GM23248 (cell line): ENCODE data around the gene NUP107. TPM values are rescaled to one million over a fixed set of nuclear protein-coding genes. Genes with fewer than 3 reads are reported as not detected.
A peak's percentile ranks its signal among the peaks of the same experiment; 100 is the strongest.

Experiments
- DNase-seq: peaks from one replicate; pipeline ENCODE4 v3.0.0-alpha.2; 2015
- H2AFZ ChIP-seq: fragments of 200-600 bp; sonication (generic); 2 replicates; pipeline ENCODE4 v1.6.1; 2016; ENCODE audit warnings: antibody characterized with exemption
- H3F3A ChIP-seq: fragments of 200-600 bp; sonication (generic); 2 replicates; pipeline ENCODE4 v1.6.1; 2016; ENCODE audit warnings: mild to moderate bottlenecking, antibody characterized with exemption, mixed run types; ENCODE audit not compliant: insufficient read depth
- H3K27ac ChIP-seq: fragments of 200-600 bp; sonication (generic); 2 replicates; pipeline ENCODE4 v1.5.1; 2016; ENCODE audit warnings: mild to moderate bottlenecking
- H3K27me3 ChIP-seq: fragments of 200-600 bp; sonication (generic); replicated peaks from 2 replicates; pipeline ENCODE4 v1.6.1; 2016; ENCODE audit warnings: mild to moderate bottlenecking; ENCODE audit not compliant: insufficient read depth
- H3K36me3 ChIP-seq: fragments of 200-600 bp; sonication (generic); 2 replicates; pipeline ENCODE4 v1.6.1; 2016; ENCODE audit warnings: low read depth, mild to moderate bottlenecking
- H3K4me1 ChIP-seq: fragments of 200-600 bp; sonication (generic); 2 replicates; pipeline ENCODE4 v1.6.1; 2016; ENCODE audit warnings: mild to moderate bottlenecking; ENCODE audit not compliant: insufficient read depth
- H3K4me2 ChIP-seq: fragments of 200-600 bp; sonication (generic); one replicate; pipeline ENCODE4 v1.6.1; 2016; ENCODE audit warnings: mild to moderate bottlenecking; ENCODE audit not compliant: unreplicated experiment
- H3K4me3 ChIP-seq: fragments of 200-600 bp; sonication (generic); 2 replicates; pipeline ENCODE4 v1.5.1; 2016; ENCODE audit warnings: mild to moderate bottlenecking
- H3K79me2 ChIP-seq: fragments of 200-600 bp; sonication (generic); 2 replicates; pipeline ENCODE4 v1.6.1; 2016; ENCODE audit warnings: mild to moderate bottlenecking; ENCODE audit not compliant: insufficient read depth
- H3K9ac ChIP-seq: fragments of 200-600 bp; sonication (generic); 2 replicates; pipeline ENCODE4 v1.6.1; 2016; ENCODE audit warnings: mild to moderate bottlenecking
- H3K9me2 ChIP-seq: fragments of 200-600 bp; sonication (generic); 2 replicates; pipeline ENCODE4 v1.6.1; 2016; ENCODE audit warnings: mixed run types, mild to moderate bottlenecking, moderate library complexity; ENCODE audit not compliant: insufficient read depth
- H3K9me3 ChIP-seq: fragments of 200-600 bp; sonication (generic); one replicate; pipeline ENCODE4 v1.6.1; 2017; ENCODE audit warnings: low read depth
- H4K20me1 ChIP-seq: fragments of 200-600 bp; sonication (generic); 2 replicates; pipeline ENCODE4 v1.6.0; 2016; ENCODE audit not compliant: insufficient read depth
- EZH2 ChIP-seq: fragments of 200-600 bp; sonication (generic); IDR thresholded peaks from 2 replicates; pipeline ENCODE4 v1.6.1; 2018; ENCODE audit warnings: antibody characterized with exemption, mild to moderate bottlenecking; ENCODE audit not compliant: insufficient read depth, poor library complexity, severe bottlenecking
- EZH2phosphoT487 ChIP-seq: fragments of 200-600 bp; sonication (generic); IDR thresholded peaks from 2 replicates; pipeline ENCODE4 v1.6.1; 2018; ENCODE audit warnings: antibody characterized with exemption, moderate library complexity, mild to moderate bottlenecking, low read depth; ENCODE audit not compliant: insufficient read depth
- WGBS, 2 experiments: methylation state at CpG; one replicate each; pipeline ENCODE4 v1.1.6; 2015 to 2017; ENCODE audit warnings: low lambda C conversion rate in 2 of 2, low coverage in 1 of 2; ENCODE audit errors: missing lambda C conversion rate in 2 of 2; 5-methylcytosine and 5-hydroxymethylcytosine counted together
- in situ Hi-C: fragments of 300-500 bp; cut with MboI; formaldehyde crosslinking; loops from 2 replicates; pipeline ENCODE4 v1.15.0; 2020
- polyA plus RNA-seq: library from polyadenylated mRNA; unstranded; fragments of >200 nt; fragmentation: Nextera tagmentation; extraction: Ambion mirVana; gene quantifications from 2 replicates; pipeline ENCODE4 v1.2.1, GENCODE V29; 2016
- total RNA-seq: library from RNA; depleted of rRNA; stranded (reverse); fragments of >200 nt; shearing (Covaris generic); gene quantifications from 2 replicates; pipeline ENCODE4 v1.2.3, GENCODE V29; 2014

The NUP107 gene
- total and polyA plus RNA-seq, 2 experiments from 2014 or later = 29.4 to 40.1 TPM

DNA sequence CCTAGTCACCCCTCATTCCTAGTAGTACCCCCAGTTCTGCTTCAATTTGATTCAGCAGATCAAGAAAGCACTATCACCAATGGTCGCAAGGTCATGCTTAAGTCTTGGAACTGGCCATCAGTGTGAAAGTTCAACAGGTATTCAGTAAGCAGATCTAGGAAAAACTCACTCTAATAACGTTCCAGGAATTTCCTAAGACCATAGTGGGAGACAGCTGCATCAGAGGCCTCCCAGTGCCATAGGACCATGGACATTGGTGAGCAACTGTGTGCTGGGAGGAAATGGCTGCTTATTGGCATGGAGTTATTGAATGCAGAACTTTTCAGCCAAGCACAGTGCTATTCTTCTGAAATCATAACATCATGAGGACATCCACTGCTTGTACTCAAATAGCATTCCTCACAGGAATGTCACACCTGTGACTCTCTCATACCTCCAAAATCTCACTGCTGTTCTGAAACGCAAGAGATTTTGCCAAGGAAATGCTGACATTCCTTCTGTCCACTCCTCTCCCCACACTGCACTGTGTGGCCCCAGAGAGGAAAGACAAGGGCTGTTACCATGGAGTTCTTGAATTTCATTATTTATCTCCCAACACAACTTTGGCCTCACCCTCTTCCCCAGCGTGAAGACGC lies 90.3 kb downstream of the NUP107 start:
- Histone ChIP-seq H3K36me3 (no peaks in the 10 kb centered on the region), H3K4me1 (no peaks in the 10 kb centered on the region), H3K27me3 (no peaks in the 10 kb centered on the region), H3K79me2 (no peaks in the 10 kb centered on the region), H3K4me3 (no peak overlapping the region), H3K27ac (no peak overlapping the region), H3K9me2 (no peaks in the 10 kb centered on the region), H3F3A (no peaks in the 10 kb centered on the region), H3K9ac (no peak overlapping the region), H2AFZ (no peak overlapping the region), H4K20me1 (no peaks in the 10 kb centered on the region), H3K9me3 (no peaks in the 10 kb centered on the region), H3K4me2 (no peak overlapping the region)
- no peak for DNase-seq
- in situ Hi-C loops = no loop called here
- TF ChIP-seq EZH2phosphoT487 (no peak), EZH2 (no peak)
- 96 to 97% methylated on average over 5 of the region's 5 CpGs for WGBS, 2 experiments

DNA sequence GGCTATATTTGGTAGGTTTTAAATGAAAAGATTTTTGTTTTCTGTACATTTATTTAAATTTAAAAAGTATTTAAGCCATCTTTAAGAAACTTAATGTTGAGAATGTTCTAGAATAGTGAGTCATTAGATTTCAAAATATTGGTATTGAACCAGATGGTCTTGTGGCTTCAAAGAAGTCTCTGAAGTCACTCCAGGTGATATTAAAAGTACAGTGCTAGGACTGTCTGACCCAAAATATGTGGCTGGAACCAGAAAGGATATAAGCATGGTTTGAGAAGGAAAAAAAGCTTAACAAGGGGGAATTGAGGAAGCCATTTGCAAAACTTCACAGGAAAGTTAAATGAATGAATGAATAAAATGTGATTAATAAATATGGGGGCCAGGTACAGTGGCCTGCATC lies 92.5 kb downstream of the NUP107 start:
- Histone ChIP-seq H3K27ac (no peak overlapping the region), H3K36me3 (no peaks in the 10 kb centered on the region), H3K4me3 (no peak overlapping the region), H3K9me2 (no peaks in the 10 kb centered on the region), H3K27me3 (no peaks in the 10 kb centered on the region), H3K9ac (no peak overlapping the region), H3K9me3 (no peaks in the 10 kb centered on the region), H3K79me2 (no peaks in the 10 kb centered on the region), H4K20me1 (no peaks in the 10 kb centered on the region), H2AFZ (no peak overlapping the region), H3F3A (no peaks in the 10 kb centered on the region), H3K4me2 (no peak overlapping the region), H3K4me1 (no peaks in the 10 kb centered on the region)
- no peak for TF ChIP-seq EZH2
- no peak for TF ChIP-seq EZH2phosphoT487
- in situ Hi-C loops = no loop called here
- DNase-seq = peak; percentile 13

DNA sequence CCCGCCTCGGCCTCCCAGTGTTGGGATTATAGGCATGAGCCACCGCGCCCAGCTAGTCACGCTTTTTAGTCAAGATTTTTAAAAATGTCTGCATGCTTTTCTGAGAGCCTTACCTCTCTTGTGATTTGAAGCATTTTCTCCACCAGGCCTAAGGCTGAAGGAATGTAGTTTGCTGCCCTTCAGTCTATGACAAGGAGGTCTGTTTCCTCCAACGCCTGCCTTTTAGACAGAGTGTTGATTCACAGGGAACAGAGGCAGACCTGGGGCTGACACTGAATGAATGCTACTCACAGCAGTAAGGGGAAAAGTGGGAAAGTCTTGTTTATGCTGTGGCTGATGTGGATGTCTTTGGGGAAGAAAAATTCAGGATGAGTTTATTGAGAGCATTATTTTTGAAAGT lies 94.0 kb downstream of the NUP107 start:
- no peaks in the 10 kb centered on the region for H3K9me2 ChIP-seq
- peaks cover 5% of the 10 kb centered on the region for H3F3A ChIP-seq
- H3K79me2 ChIP-seq = no peaks in the 10 kb centered on the region
- no peaks in the 10 kb centered on the region for H3K9me3 ChIP-seq
- in situ Hi-C loops = no loop called here
- DNase-seq = no peak
- WGBS, 2 experiments = 89 to 95% methylated on average over 6 of the region's 6 CpGs
- no peaks in the 10 kb centered on the region for H3K36me3 ChIP-seq
- no peak overlapping the region for H3K27ac ChIP-seq
- H3K4me2 ChIP-seq = no peak overlapping the region
- no peaks in the 10 kb centered on the region for H3K27me3 ChIP-seq
- H3K4me1 ChIP-seq = peaks cover 6% of the 10 kb centered on the region; the same call in 1 of the 2 replicates
- no peak overlapping the region for H3K9ac ChIP-seq
- H2AFZ ChIP-seq = no peak overlapping the region
- TF ChIP-seq EZH2 (no peak), EZH2phosphoT487 (no peak)
- H4K20me1 ChIP-seq = no peaks in the 10 kb centered on the region
- H3K4me3 ChIP-seq = no peak overlapping the region

DNA sequence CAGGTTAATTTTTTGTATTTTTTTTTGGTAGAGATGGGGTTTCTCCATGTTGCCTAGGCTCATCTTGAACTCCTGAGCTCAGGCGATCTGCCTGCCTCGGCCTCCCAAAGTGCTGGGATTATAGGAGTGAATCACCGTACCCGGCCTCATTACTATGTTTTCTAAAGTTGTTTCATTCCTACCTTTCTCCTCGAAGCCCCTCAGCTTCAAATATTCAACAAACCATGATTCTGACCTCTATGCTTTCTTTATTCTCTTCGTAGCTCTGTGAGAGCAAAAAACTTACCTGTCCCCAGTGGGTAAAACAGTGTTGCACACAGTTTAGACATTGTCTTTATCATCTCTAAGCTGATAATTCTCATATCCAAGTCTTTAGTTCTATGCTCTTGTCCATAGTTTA lies 95.0 kb downstream of the NUP107 start:
- no peaks in the 10 kb centered on the region for H4K20me1 ChIP-seq
- no peaks in the 10 kb centered on the region for H3K79me2 ChIP-seq
- peaks cover 14% of the 10 kb centered on the region; the same call in 1 of the 2 replicates for H3K4me1 ChIP-seq

DNA sequence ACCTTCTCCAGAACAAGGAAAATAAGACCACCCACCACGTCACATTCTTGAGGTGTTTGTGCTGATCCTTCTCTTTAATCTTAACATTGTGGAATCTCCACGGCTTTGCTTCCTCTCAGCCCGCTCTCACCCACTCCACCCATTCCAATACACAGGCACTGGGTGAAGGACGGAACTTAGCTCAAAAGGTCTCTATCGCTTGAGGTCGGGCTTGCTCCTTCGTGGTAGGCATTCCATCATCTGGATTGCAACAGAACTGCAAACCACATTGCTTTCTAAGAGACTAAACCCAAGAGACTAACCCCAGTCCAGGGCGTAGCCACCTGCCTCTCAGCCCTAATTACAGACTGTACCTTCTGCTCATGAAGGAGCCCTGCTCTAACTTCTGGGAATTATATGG lies 97.2 kb downstream of the NUP107 start:
- H3K9me2 ChIP-seq = no peaks in the 10 kb centered on the region
- H3F3A ChIP-seq = peaks cover 19% of the 10 kb centered on the region
- no peak overlapping the region for H3K4me2 ChIP-seq
- H3K9me3 ChIP-seq = no peaks in the 10 kb centered on the region
- 86 to 87% methylated on average over 8 of the region's 8 CpGs for WGBS, 2 experiments
- no peak overlapping the region for H3K9ac ChIP-seq
- in situ Hi-C loops = no loop called here
- H3K27ac ChIP-seq = no peak overlapping the region
- H3K79me2 ChIP-seq = no peaks in the 10 kb centered on the region
- no peak for TF ChIP-seq EZH2
- TF ChIP-seq EZH2phosphoT487 = no peak
- no peak for DNase-seq
- no peak overlapping the region for H2AFZ ChIP-seq
- H3K27me3 ChIP-seq = no peaks in the 10 kb centered on the region
- H3K36me3 ChIP-seq = no peaks in the 10 kb centered on the region
- H4K20me1 ChIP-seq = no peaks in the 10 kb centered on the region
- H3K4me3 ChIP-seq = no peak overlapping the region
- H3K4me1 ChIP-seq = peaks cover 27% of the 10 kb centered on the region

More for the DNA sequence above, 95.0 kb downstream of the NUP107 start:
- no peaks in the 10 kb centered on the region for H3K9me2 ChIP-seq
- no peak overlapping the region for H3K9ac ChIP-seq
- 87 to 88% methylated on average over 6 of the region's 6 CpGs for WGBS, 2 experiments
- no peaks in the 10 kb centered on the region for H3K9me3 ChIP-seq
- H3K4me3 ChIP-seq = no peak overlapping the region
- H3K27ac ChIP-seq = no peak overlapping the region
- no peak for DNase-seq
- in situ Hi-C loops = no loop called here
- TF ChIP-seq EZH2 = no peak
- TF ChIP-seq EZH2phosphoT487 = no peak
- no peak overlapping the region for H3K4me2 ChIP-seq
- no peak overlapping the region for H2AFZ ChIP-seq
- H3F3A ChIP-seq = peaks cover 10% of the 10 kb centered on the region
- no peaks in the 10 kb centered on the region for H3K27me3 ChIP-seq
- H3K36me3 ChIP-seq = no peaks in the 10 kb centered on the region
